PFSK-1 (cell line): ENCODE measurements around the gene TMEM139.

Experiments
- FOXP2 ChIP-seq: optimal IDR thresholded peaks from 2 replicates; pipeline ENCODE3; 2011; ENCODE audit warnings: borderline replicate concordance, control low read depth, inconsistent platforms; ENCODE audit not compliant: insufficient read depth; ENCODE audit errors: extremely low read length, extremely low read depth
- POLR2AphosphoS5 ChIP-seq: IDR thresholded peaks from 2 replicates; pipeline ENCODE4 v1.6.1; 2012; ENCODE audit warnings: low read depth, mild to moderate bottlenecking, control low read depth, low read length, moderate library complexity
- REST ChIP-seq, 2 experiments: IDR thresholded peaks; 2 replicates each; pipeline versions ENCODE4 v1.6.1 to v1.8.0; 2011 to 2012; ENCODE audit warnings: low read depth in 2 of 2, low read length in 2 of 2, control low read depth in 1 of 2, inconsistent platforms in 1 of 2, mild to moderate bottlenecking in 1 of 2, moderate library complexity in 1 of 2; ENCODE audit not compliant: insufficient read depth in 1 of 2
- SIN3A ChIP-seq: IDR thresholded peaks from 2 replicates; pipeline ENCODE4 v1.6.1; 2012; ENCODE audit warnings: mild to moderate bottlenecking, low read length, moderate library complexity, borderline replicate concordance; ENCODE audit not compliant: insufficient read depth
- TAF1 ChIP-seq: IDR thresholded peaks from 2 replicates; pipeline ENCODE4 v1.6.1; 2012; ENCODE audit warnings: low read length, control low read depth, borderline replicate concordance; ENCODE audit not compliant: insufficient read depth

Gene TMEM139

GRCh38 chr7:143263266-143264195, 21.2 kb upstream of the TMEM139 start, which contains the start of gene GSTK1:
Gene GSTK1, plus strand, starts transcription at chr7:143263441. Its CDS starts 73 bp downstream, at chr7:143263514.
- peak; percentile 97 for TF ChIP-seq POLR2AphosphoS5
- TF ChIP-seq REST (IDR thresholded peaks at IDR 0.05; ENCODE audit: insufficient read depth in 1 of 2, low read depth in 2 of 2, low read length in 2 of 2) = no peak
- TF ChIP-seq FOXP2 = no peak
- 0 out of 2 replicates have a peak, but pooled peaks have one; percentile 15 for TF ChIP-seq SIN3A
- TF ChIP-seq TAF1 = peak; percentile 83; the same call in 1 of the 2 replicates

GRCh38 chr7:143265017-143265693, 19.6 kb upstream of the TMEM139 start:
- TF ChIP-seq POLR2AphosphoS5 (no peak), SIN3A (no peak), TAF1 (no peak), FOXP2 (no peak), REST (IDR thresholded peaks at IDR 0.05; ENCODE audit: insufficient read depth in 1 of 2, low read depth in 2 of 2, low read length in 2 of 2) (no peak)

- TF ChIP-seq SIN3A (no peak), REST (IDR thresholded peaks at IDR 0.05; ENCODE audit: insufficient read depth in 1 of 2, low read depth in 2 of 2, low read length in 2 of 2) (no peak), FOXP2 (no peak), TAF1 (no peak), POLR2AphosphoS5 (no peak)
Observed at GRCh38 chr7:143269251-143269650, 15.5 kb upstream of the TMEM139 start.

- TF ChIP-seq SIN3A (no peak), FOXP2 (no peak), POLR2AphosphoS5 (no peak), TAF1 (no peak), REST (IDR thresholded peaks at IDR 0.05; ENCODE audit: insufficient read depth in 1 of 2, low read depth in 2 of 2, low read length in 2 of 2) (no peak)
Observed at GRCh38 chr7:143271240-143271639, 13.5 kb upstream of the TMEM139 start.
